GM23338 (cell line): ENCODE results near the gene ARPP21. TPM values are rescaled to one million over a fixed set of nuclear protein-coding genes. Genes with fewer than 3 reads are reported as not detected.

Source experiments
- ATAC-seq: fragments of 200-7000 bp; cut with Tn5 transposase; 3 replicates; pipeline ENCODE4 v1.9.1; 2020
- DNase-seq: peaks from one replicate; pipeline ENCODE4 v3.0.0-alpha.2; 2015; ENCODE audit warnings: low spot score
- H2AFZ ChIP-seq: fragments of 200-600 bp; sonication (generic); 2 replicates; pipeline ENCODE4 v1.8.0; 2016; ENCODE audit warnings: antibody characterized with exemption, mild to moderate bottlenecking, moderate library complexity
- H3F3A ChIP-seq: fragments of 200-600 bp; sonication (generic); replicated peaks from 2 replicates; pipeline ENCODE4 v1.8.0; 2017; ENCODE audit warnings: antibody characterized with exemption, mixed run types, low read depth
- H3K27ac ChIP-seq: fragments of 200-600 bp; sonication (generic); 2 replicates; pipeline ENCODE4 v1.6.1; 2016; ENCODE audit warnings: low read depth
- H3K27me3 ChIP-seq: fragments of 200-600 bp; sonication (generic); 2 replicates; pipeline ENCODE4 v1.8.0; 2016; ENCODE audit warnings: mild to moderate bottlenecking, mixed run types, moderate library complexity; ENCODE audit not compliant: insufficient read depth
- H3K36me3 ChIP-seq: fragments of 200-600 bp; sonication (generic); 2 replicates; pipeline ENCODE4 v1.8.0; 2016; ENCODE audit warnings: mild to moderate bottlenecking; ENCODE audit not compliant: insufficient read depth
- H3K4me1 ChIP-seq: fragments of 200-600 bp; sonication (generic); 2 replicates; pipeline ENCODE4 v1.8.0; 2016; ENCODE audit warnings: mild to moderate bottlenecking, moderate library complexity; ENCODE audit not compliant: insufficient read depth
- H3K4me2 ChIP-seq: fragments of 200-600 bp; sonication (generic); 2 replicates; pipeline ENCODE4 v1.7.1; 2017; ENCODE audit warnings: mixed run types
- H3K4me3 ChIP-seq: fragments of 200-600 bp; sonication (generic); 2 replicates; pipeline ENCODE4 v1.6.1; 2016; ENCODE audit warnings: mixed run types
- H3K79me2 ChIP-seq: fragments of 200-600 bp; sonication (generic); replicated peaks from 2 replicates; pipeline ENCODE4 v1.8.0; 2017; ENCODE audit warnings: mild to moderate bottlenecking; ENCODE audit not compliant: insufficient read depth
- H3K9me2 ChIP-seq: fragments of 200-600 bp; sonication (generic); 2 replicates; pipeline ENCODE4 v1.8.0; 2017; ENCODE audit not compliant: insufficient read depth
- H4K20me1 ChIP-seq: fragments of 200-600 bp; sonication (generic); replicated peaks from 2 replicates; pipeline ENCODE4 v1.8.0; 2017; ENCODE audit warnings: mild to moderate bottlenecking; ENCODE audit not compliant: insufficient read depth
- H3K27ac Mint-ChIP-seq: 2 replicates; pipeline ENCODE4 v1.8.0; 2020; ENCODE audit warnings: inconsistent platforms, mild to moderate bottlenecking, moderate library complexity, mixed read lengths
- H3K27me3 Mint-ChIP-seq: 3 replicates; pipeline ENCODE4 v1.8.0; 2022; ENCODE audit warnings: low read depth, mild to moderate bottlenecking, moderate library complexity, mixed read lengths, inconsistent platforms; ENCODE audit not compliant: insufficient read depth, poor library complexity
- H3K36me3 Mint-ChIP-seq: 3 replicates; pipeline ENCODE4 v1.8.0; 2021; ENCODE audit warnings: low read depth, mild to moderate bottlenecking, inconsistent platforms, moderate library complexity, mixed read lengths
- H3K4me1 Mint-ChIP-seq: 3 replicates; pipeline ENCODE4 v1.8.0; 2020; ENCODE audit warnings: mild to moderate bottlenecking, inconsistent platforms, mixed read lengths
- H3K4me3 Mint-ChIP-seq: 3 replicates; pipeline ENCODE4 v1.8.0; 2021; ENCODE audit warnings: moderate library complexity, mild to moderate bottlenecking, inconsistent platforms, mixed read lengths
- H3K9me3 Mint-ChIP-seq: 3 replicates; pipeline ENCODE4 v1.8.0; 2020; ENCODE audit warnings: moderate library complexity, mild to moderate bottlenecking, inconsistent platforms, mixed read lengths
- CREB1 ChIP-seq: fragments of 250-450 bp; sonication (Bioruptor Pico); IDR thresholded peaks from 2 replicates; pipeline ENCODE4 v1.5.0; 2020; ENCODE audit warnings: low read depth, mild to moderate bottlenecking, moderate library complexity
- ETS1 ChIP-seq: IDR thresholded peaks from 2 replicates; pipeline ENCODE4 v1.6.1; 2016; ENCODE audit warnings: antibody characterized with exemption
- EZH2 ChIP-seq: fragments of 200-600 bp; sonication (generic); IDR thresholded peaks from one replicate; pipeline ENCODE4 v1.8.0; 2017; ENCODE audit warnings: antibody characterized with exemption, mild to moderate bottlenecking, low read depth; ENCODE audit not compliant: unreplicated experiment
- JUNB ChIP-seq: IDR thresholded peaks from one replicate; pipeline ENCODE4 v1.6.1; 2016; ENCODE audit warnings: antibody characterized with exemption; ENCODE audit not compliant: unreplicated experiment
- STAT1 ChIP-seq: IDR thresholded peaks from one replicate; pipeline ENCODE4 v1.6.1; 2016; ENCODE audit warnings: antibody characterized with exemption; ENCODE audit not compliant: unreplicated experiment
- ZNF114 ChIP-seq: fragments of 250-450 bp; sonication (Bioruptor Pico); IDR thresholded peaks from 2 replicates; pipeline ENCODE4 v1.5.0; 2020; ENCODE audit warnings: mild to moderate bottlenecking, moderate library complexity
- ZNF462 ChIP-seq: fragments of 250-450 bp; sonication (Bioruptor Pico); IDR thresholded peaks from 2 replicates; pipeline ENCODE4 v1.5.0; 2020; ENCODE audit warnings: mild to moderate bottlenecking, moderate library complexity
- polyA plus RNA-seq: library from polyadenylated mRNA; unstranded; fragments of >200 nt; fragmentation: Nextera tagmentation; extraction: Ambion mirVana; gene quantifications from 2 replicates; pipeline ENCODE4 v1.2.1, GENCODE V29; 2016
- total RNA-seq: library from RNA; depleted of rRNA; stranded (reverse); fragments of >200 nt; shearing (Covaris generic); gene quantifications from 2 replicates; pipeline ENCODE4 v1.2.3, GENCODE V29; 2014

ARPP21 gene
- total and polyA plus RNA-seq, 2 experiments from 2014 or later = not detected

GRCh38 chr3:35653347-35653746, 14.0 kb downstream of the ARPP21 start (continued):
- no peak for TF ChIP-seq ZNF462 (CRISPR knock-in tag)
- no peak for TF ChIP-seq EZH2
- TF ChIP-seq ZNF114 (CRISPR knock-in tag) = no peak
- TF ChIP-seq ETS1 = no peak

- H2AFZ ChIP-seq = no peak overlapping the region
- no peak overlapping the region for H3K27ac Mint-ChIP-seq
- no peak for TF ChIP-seq ETS1
- TF ChIP-seq EZH2 = no peak
- TF ChIP-seq CREB1 = no peak
- TF ChIP-seq ZNF462 (CRISPR knock-in tag) = no peak
- no peak for TF ChIP-seq STAT1
- no peak for TF ChIP-seq JUNB
Measured at GRCh38 chr3:35654476-35654875, 15.2 kb downstream of the ARPP21 start.

More at GRCh38 chr3:35654476-35654875, 15.2 kb downstream of the ARPP21 start:
- no peaks in the 10 kb centered on the region for H3K79me2 ChIP-seq
- H3K4me2 ChIP-seq = no peak overlapping the region
- H3K4me3 ChIP-seq = no peak overlapping the region
- ATAC-seq = no peak
- H3F3A ChIP-seq = no peaks in the 10 kb centered on the region
- H3K9me2 ChIP-seq = no peaks in the 10 kb centered on the region
- Mint-ChIP-seq H3K9me3 (no peaks in the 10 kb centered on the region), H3K4me1 (peaks cover 3% of the 10 kb centered on the region; the same call in 2 of the 3 replicates), H3K4me3 (no peak overlapping the region), H3K27me3 (no peaks in the 10 kb centered on the region), H3K36me3 (no peaks in the 10 kb centered on the region)
- no peaks in the 10 kb centered on the region for H3K27me3 ChIP-seq
- no peaks in the 10 kb centered on the region for H3K36me3 ChIP-seq
- no peaks in the 10 kb centered on the region for H3K4me1 ChIP-seq
- peak; percentile 5 for DNase-seq
- no peaks in the 10 kb centered on the region for H4K20me1 ChIP-seq
- no peak overlapping the region for H3K27ac ChIP-seq
